ENCODE results near the gene POU6F1. TPM values are rescaled to one million over a fixed set of nuclear protein-coding genes. Genes with fewer than 3 reads are reported as not detected.

The POU6F1 gene
- total and polyA plus RNA-seq, 9 of the 15 experiments (the other 6 are each of a cell fraction or from before 2014, with no cell fraction given), result 0.14 to 3.3 (median 1.1) TPM

GRCh38 chr12:51246254-51246853 lies 28.5 kb upstream of the POU6F1 start:
- WGBS (ENCODE audit: insufficient coverage, low coverage, missing lambda C conversion rate), result 2% methylated on average over 7 of the region's 7 CpGs
- Histone ChIP-seq H3K9ac (ENCODE audit: insufficient read depth in 1 of 2, low read depth in 2 of 2, low read length in 2 of 2) (peak overlapping the region in 1 of 2 experiments; percentile 44; a peak in 2 of 4 replicates), H3K36me3 (ENCODE audit: control insufficient read depth, insufficient read depth, low read length) (peaks cover 54% of the 10 kb centered on the region), H3K27ac (ENCODE audit: extremely low read depth, low read depth, low read length) (peak overlapping the region; percentile 76), H3K9me3 (replicated peaks; ENCODE audit: control insufficient read depth, insufficient read depth, low read depth, low read length) (no peaks in the 10 kb centered on the region), H3K27me3 (ENCODE audit: control insufficient read depth in 2 of 2, insufficient read depth in 2 of 2, low read length in 2 of 2) (no peaks in the 10 kb centered on the region), H2AFZ (ENCODE audit: low read depth, low read length) (peak overlapping the region; percentile 75), H3K4me1 (replicated peaks in 1 of 2; ENCODE audit: control insufficient read depth in 2 of 2, insufficient read depth in 2 of 2, low read length in 2 of 2) (peaks cover 0 to 28% of the 10 kb centered on the region in 2 experiments; a peak in 3 of 5 replicates), H3K9me1 (ENCODE audit: control insufficient read depth, insufficient read depth, low read length) (no peaks in the 10 kb centered on the region), H4K20me1 (replicated peaks; ENCODE audit: control insufficient read depth, insufficient read depth, low read length) (no peaks in the 10 kb centered on the region), H3K4me2 (ENCODE audit: insufficient read depth, low read length) (peak overlapping the region; percentile 74), H3K79me2 (ENCODE audit: control insufficient read depth, insufficient read depth, low read length) (peaks cover 9% of the 10 kb centered on the region; the same call in 1 of the 3 replicates), H3K4me3 (peak overlapping the region; percentile 5; the same call in 1 of the 2 replicates)
- no TSS peak for BruUV-seq (replicated peaks)
- peak; percentile 92 for FAIRE-seq
- ATAC-seq, result peak; percentile 86
- ChIA-PET CTCF (ENCODE audit: low intra/inter-chr PET ratio) (no interaction called here), POLR2A (interaction anchor here (0.8 to 1.6 kb wide), 5 partner anchors 41 to 164 kb away, joined by 3 to 4 read pairs (median 3); partner anchors contain the start of gene CSRNP2)
- in situ Hi-C loops (cut with MboI) (no loop called here), intact Hi-C loops (cut with micrococcal nuclease) (loop anchor here (2.0 kb wide), 3 partner anchors 74 to 422 kb away; partner anchors contain the start of gene TFCP2)
- DNase-seq (ENCODE audit: extremely low read depth in 1 of 4, low spot score in 3 of 4), result peak; percentile 25 to 88 (median 57)
- no peak for TF ChIP-seq ZNF668 (CRISPR knock-in tag; IDR thresholded peaks at IDR 0.05)
- 0 out of 2 replicates have a peak, but pooled peaks have one; percentile 44 for TF ChIP-seq ZNF644 (tag; IDR thresholded peaks at IDR 0.05; ENCODE audit: low read depth)
- TF ChIP-seq ZMIZ1 (IDR thresholded peaks at IDR 0.05; ENCODE audit: low read depth in 2 of 2, low read length in 2 of 2), result peak in 1 of 2 experiments; percentile 33; a peak in 1 of 4 replicates
- no peak for TF ChIP-seq ZNF785 (CRISPR knock-in tag; IDR thresholded peaks at IDR 0.05)
- TF ChIP-seq KLF6 (CRISPR knock-in tag; IDR thresholded peaks at IDR 0.05; ENCODE audit: borderline replicate concordance), result peak; percentile 83; the same call in 1 of the 2 replicates
- TF ChIP-seq ZBTB7A (IDR thresholded peaks at IDR 0.05; ENCODE audit: borderline replicate concordance, control insufficient read depth, low read depth, low read length), result no peak
- TF ChIP-seq FOXA3 (CRISPR knock-in tag; conservative IDR thresholded peaks at IDR 0.05 in 1 of 2, IDR thresholded peaks at IDR 0.05 in 1 of 2), result 0 out of 4 replicates have a peak, but pooled peaks of 1 of the 2 experiments have one; percentile 14
- no peak for TF ChIP-seq THAP12 (CRISPR knock-in tag; IDR thresholded peaks at IDR 0.05)
- TF ChIP-seq KDM4B (IDR thresholded peaks at IDR 0.05; ENCODE audit: borderline replicate concordance in 2 of 2, low read depth in 1 of 2), result no peak
- TF ChIP-seq PTRF (tag; IDR thresholded peaks at IDR 0.05), result no peak
- TF ChIP-seq NR3C1 (CRISPR knock-in tag; IDR thresholded peaks at IDR 0.05), result no peak
- peak; percentile 56 for TF ChIP-seq NUFIP1 (IDR thresholded peaks at IDR 0.05; ENCODE audit: partially characterized antibody)
- TF ChIP-seq HDAC6 (IDR thresholded peaks at IDR 0.05; ENCODE audit: low read depth, low read length), result no peak
- no peak for TF ChIP-seq MAFF (IDR thresholded peaks at IDR 0.05; ENCODE audit: low read length)

Data from K562 (cell line).